ENCODE data around the gene MEF2C.

- TF ChIP-seq, protein P1, sequence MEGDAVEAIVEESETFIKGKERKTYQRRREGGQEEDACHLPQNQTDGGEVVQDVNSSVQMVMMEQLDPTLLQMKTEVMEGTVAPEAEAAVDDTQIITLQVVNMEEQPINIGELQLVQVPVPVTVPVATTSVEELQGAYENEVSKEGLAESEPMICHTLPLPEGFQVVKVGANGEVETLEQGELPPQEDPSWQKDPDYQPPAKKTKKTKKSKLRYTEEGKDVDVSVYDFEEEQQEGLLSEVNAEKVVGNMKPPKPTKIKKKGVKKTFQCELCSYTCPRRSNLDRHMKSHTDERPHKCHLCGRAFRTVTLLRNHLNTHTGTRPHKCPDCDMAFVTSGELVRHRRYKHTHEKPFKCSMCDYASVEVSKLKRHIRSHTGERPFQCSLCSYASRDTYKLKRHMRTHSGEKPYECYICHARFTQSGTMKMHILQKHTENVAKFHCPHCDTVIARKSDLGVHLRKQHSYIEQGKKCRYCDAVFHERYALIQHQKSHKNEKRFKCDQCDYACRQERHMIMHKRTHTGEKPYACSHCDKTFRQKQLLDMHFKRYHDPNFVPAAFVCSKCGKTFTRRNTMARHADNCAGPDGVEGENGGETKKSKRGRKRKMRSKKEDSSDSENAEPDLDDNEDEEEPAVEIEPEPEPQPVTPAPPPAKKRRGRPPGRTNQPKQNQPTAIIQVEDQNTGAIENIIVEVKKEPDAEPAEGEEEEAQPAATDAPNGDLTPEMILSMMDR (conservative IDR thresholded peaks at IDR 0.05 in 1 of 2, IDR thresholded peaks at IDR 0.05 in 1 of 2; ENCODE audit: low read depth in 1 of 2, low read length in 2 of 2): no peak
- TF ChIP-seq EZH2 (IDR thresholded peaks at IDR 0.05; ENCODE audit: low read length, missing control alignments): no peak
These were observed 188.8 kb downstream of the MEF2C start for GRCh38 chr5:88694023-88694679.
